Stimulated activated CD4-positive, alpha-beta T cell treated with anti-CD3 and anti-CD28 coated beads, Interleukin-4, amount 100 ng/mL, for 4 hours (primary cell): Measurements from ENCODE around the gene COL4A6.
"Not testable (repeated sequence)": the region's sequence is repeated elsewhere in the genome, so short reads cannot be mapped to it uniquely, and the experiment has no call there.

Source experiments
- DNase-seq, 2 experiments: peaks; one replicate each; pipeline ENCODE4 v3.0.0-alpha.2; 2020

Gene COL4A6

DNA sequence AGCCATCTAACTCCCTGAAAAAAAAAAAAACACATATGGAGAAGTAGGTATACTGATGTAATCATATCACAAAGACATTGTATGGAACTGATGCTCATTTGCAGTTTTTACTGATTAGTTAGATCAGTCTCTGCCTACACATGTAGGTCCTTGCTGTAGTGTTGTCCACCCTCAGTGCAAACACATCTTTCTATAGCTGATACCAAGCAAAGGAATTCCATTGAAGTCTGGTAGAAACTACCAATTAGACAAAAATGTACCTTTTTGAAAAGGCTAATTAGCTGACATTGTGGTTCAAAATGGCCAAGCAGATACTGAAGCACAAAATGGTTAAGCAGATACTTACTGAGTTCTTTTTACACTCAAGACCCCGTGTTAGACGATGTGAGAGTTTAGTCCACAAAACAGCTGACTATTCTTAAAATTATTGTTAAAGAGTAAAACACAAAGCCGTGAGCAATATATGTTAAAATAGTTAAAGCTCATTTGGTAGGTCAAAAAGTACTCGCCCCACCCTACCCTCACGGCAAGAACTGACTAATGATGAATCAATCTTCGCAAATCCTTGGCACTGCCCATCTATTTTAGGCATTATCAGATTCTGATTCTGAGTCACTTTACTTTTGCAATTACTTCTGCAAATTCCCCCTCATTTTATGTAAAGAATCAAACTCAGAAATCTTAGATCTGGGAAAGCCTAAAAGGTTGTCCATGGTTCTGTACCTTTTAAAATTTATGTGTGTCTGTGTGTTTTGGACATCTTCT is 40.4 kb downstream of the COL4A6 start:
- DNase-seq, result no peak

DNA sequence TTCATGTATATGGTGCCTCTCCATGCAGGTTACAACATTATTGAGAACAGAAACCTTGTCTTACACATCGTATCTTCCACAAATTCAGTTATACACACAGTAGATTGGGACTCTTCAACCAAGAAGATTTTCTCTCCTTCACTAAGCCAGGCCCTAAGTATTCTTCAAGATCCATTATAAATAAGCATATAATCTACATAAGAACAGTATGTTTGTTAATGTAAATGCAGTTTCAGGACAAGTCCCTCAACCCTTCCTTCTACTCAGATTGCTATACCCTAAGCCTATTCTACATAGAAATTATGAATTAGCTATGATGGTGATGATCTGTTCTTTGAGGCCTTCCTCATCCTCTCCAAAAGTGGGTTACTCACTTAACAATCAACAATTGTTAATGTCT is 41.2 kb downstream of the COL4A6 start:
- no peak for DNase-seq

DNA sequence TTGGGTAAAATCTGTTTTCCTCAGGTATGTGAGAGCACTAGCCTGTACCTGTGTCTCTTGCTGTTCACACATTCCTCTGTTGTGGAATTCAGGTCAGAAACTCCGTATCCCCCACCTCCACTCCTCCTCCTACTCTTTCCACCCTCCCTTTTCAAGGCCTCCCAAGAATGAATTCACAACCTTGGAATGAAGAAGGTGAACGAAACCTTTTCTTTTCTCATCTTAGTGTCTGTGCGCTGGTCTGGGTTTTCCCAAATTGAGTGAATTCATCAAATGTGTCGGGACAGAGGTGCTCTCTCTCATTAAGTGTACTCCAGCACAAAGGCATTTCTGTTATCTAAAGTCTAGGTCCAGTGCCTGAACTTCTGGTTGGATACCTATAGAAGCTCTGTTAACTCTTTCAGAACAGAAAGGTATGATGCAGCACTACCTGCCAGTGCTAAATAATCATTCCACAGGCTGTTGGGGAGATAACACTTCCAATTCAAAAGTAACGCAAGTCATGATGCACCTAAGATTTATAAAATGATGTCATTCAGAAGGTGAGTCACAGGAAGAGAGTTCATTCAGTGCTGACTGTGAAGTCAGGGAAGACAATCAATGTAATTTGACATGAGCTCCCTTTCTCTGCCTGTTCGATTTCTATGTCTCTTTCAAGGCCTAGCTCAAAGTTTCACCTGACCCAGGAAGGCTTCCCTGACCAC is 41.9 kb downstream of the COL4A6 start:
- no peak for DNase-seq

DNA sequence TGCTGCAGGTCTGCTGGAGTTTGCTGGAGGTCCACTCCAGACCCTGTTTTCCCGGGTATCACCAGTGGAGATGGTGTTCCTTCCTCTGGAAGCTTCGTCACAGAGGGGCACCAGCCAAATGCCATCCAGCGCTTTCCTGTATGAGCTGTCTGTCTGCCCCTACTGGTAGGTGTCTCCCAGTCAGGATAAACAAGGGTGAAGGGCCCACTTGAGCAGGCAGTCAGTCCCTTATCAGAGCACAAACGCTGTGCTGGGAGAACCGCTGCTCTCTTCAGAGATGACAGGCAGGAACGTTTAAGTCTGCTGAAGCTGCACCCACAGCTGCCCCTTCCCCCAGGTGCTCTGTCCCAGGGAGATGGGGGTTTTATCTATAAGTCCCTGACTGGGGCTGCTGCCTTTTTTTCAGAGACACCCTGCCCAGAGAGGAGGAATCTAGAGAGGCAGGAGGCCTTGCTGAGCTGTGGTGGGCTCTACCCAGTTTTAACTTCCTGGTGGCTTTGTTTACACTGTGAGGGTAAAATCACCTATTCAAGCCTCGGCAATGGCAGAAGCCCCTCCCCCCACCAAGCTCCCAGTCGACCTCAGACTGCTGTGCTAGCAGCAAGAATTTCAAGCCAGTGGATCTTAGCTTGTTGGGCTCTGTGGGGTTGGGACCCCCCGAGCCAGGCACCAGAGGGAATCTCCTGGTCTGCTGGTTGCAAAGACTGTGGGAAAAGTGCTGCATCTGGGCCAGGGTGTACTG is 47.1 kb downstream of the COL4A6 start:
- DNase-seq, result not testable (repeated sequence)

DNA sequence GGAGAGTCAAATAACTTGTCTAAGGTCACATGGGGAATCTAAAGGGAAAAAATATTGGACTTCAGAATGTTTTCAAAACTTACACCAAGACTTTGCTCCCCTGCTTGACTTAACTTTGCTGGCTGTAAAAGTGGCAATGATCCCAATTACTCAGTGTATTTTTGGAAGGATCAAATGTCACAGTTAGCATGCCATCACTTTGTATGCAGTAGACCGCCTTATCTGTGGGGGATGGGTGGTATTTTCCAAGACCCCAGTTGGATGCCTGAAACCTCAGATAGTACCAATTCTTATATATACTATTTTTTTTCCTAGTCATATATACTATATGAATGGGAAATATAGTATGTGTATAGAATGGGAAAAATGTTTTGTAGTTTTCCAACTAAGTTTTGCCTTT is 53.4 kb downstream of the COL4A6 start:
- no peak for DNase-seq

DNA sequence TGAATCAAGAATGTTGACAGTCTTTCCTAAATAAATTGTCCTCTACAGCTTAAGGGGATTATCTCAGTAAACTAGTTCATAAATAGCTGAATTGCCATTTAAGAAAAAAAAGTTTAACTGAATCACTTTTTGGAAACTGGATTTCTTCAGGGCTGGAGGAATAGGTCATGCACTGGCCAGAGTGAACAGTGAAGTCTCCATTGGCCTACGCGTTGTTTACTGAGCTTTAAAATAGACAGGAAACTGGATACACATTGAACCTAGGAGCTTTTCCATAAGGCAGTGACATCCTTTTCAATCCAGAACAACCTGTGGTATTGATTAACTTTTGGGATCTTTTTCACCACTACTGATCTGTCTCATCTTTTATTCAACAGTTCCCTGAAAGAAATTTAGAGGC is 58.0 kb downstream of the COL4A6 start:
- no peak for DNase-seq

DNA sequence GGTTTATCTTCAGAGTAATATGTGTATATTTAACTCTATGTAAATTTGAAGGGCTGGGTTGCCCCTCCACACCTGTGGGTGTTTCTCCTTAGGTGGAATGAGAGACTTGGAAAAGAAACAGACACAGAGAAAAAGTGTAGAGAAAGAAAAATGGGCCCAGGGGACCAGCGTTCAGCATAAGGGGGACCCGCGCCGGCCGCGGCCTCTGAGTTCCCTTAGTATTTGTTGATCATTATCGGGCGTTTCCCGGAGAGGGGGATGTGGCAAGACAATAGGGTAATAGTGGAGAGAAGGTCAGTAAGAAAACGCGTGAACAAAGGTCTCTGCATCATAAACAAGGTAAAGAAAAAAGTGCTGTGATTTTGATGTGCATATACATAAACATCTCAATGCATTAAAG is 61.4 kb downstream of the COL4A6 start:
- DNase-seq, result not testable (repeated sequence)

DNA sequence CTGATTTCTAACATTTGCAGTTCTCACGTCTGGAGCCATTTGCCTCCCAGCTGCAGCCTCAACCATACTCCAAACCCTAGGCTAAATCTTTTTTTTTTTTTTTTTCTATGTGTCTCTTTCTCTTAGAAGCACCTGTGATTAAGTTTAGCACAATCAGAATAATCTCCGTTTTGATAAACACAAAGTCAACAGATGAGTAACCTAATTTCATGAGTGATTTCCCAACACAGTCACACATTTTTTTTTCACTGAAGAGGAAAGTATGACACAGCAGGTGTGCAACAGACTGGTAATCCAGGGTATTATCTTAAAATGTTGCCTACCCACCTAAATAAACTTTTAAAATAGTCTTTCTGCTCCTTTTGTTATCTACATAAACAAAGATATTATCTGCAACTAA is 62.6 kb downstream of the COL4A6 start:
- not testable (repeated sequence) for DNase-seq

DNA sequence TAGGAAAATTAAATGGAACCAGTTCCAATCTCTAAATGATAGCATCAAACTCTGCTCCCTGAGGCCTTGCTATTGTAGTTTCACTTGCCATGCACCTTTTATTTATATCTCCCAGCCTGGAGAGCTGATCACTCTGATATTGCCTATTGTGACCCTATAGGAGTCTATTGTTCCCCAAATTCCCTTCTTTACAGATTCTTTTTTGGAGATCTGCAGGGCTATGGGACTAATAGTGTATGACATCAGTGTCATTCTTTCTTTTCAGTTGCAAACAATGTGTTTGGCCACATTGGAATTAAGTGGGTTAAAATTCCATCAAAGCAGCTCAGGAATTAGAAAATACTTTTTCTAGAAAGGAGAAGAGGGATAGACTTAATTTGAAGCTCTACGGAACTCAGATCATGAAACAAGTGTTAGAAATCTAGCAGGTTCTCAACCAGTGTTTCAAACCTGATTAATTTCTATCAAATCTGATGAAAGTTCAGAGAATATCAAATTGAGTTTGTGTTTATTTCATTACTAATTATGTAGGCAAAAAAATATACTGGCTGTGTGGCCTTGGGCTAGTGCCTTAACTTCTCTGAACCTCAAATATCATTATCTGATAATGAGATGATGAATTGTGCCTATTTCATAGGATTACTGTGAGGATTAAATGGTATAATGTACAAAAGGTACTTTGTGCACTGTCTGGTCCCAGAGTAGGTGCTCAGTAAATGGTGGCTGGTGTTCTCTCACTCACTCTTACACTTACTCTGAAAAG is 71.4 kb downstream of the COL4A6 start:
- DNase-seq, result no peak

DNA sequence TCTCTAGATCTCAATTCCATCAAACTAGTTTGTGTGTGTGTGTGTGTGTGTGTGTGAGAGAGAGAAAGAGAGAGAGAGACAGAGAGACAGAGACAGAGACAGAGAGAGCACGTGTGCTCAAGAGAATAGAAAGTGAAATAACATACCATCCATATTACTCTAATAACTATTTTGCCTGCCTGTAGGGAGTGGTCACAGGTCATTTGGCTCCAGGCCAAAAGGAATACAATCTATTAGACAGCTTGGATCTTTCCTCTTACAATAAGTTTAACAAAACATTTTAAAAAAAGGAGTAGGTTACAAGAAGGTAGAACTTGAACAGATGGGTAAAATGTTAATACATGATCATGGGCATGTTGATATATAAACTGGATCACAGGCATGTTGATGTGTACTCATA is 76.2 kb downstream of the COL4A6 start:
- no peak for DNase-seq

DNA sequence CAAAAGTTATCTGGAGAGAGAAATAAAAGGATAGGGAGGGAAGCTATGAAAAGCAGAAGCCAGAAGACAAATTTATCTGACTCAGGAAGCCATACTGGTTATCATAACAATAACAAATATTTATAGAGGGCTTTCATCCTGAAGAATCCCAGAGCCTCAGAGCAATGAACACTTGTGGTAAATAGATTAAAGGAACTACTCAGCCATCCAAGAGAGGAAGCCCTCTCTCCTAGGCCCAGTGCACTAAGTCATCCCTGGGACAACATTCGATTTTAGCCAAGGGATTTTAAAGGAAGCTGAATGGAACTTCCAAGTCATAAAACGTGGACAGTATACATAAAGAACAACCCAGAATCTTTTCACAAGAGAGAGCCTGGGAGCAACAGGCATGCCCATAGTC is 76.9 kb downstream of the COL4A6 start:
- DNase-seq, result no peak

DNA sequence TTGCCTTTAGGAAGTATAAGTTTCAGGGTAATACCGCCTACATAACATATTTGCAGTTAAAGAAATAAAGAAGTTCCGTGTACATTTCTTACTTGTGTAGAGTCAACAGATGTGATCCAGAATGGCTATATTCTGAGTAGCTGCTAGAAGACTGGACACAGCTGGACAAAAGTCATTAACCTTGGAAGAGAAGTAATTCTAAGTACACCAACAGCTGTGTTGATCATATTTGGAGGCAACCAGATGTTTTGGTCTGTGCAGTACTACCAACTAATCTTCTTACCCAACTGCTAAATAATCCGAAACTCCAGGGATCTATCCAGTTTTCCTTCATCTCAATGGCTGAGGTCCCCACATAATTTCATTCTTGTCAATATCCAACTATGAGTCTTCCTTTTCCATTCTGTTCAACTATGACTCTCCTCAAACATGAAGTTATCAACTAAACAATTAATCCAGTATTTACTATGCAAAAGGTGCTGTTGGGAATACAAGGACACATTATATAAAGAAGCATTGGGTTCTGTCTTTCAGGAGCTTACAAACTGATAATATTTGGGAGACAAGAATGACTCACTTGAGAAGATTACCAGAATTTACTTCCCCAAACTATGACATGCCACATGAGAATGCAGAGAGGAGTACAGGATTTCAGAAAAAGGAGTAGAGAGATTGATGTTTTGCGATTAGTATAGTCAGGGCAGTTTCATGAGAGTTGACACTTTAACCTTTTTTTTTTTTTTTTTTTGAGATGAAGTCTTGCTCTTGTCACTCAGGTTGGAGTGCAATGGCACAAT is 78.2 kb downstream of the COL4A6 start:
- no peak for DNase-seq

DNA sequence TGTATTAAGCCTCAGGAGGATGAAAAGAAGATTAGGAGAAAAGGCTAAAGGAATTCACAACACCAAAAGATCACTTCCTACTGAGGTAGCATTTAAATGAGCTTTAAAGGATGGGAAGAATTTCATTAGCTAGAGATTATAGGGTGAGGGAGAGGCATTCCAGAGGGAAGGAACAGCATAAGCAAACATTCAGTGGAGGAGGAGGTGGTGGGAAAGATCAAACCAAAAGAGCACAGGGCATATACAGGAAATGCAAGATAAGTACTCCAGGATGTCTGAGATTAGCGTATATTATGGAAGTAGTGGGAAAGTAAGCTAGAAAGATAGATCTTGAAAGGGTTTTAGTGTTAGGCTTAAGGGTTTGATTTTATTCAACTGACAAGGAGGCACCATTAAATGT is 84.8 kb downstream of the COL4A6 start:
- DNase-seq, result no peak

DNA sequence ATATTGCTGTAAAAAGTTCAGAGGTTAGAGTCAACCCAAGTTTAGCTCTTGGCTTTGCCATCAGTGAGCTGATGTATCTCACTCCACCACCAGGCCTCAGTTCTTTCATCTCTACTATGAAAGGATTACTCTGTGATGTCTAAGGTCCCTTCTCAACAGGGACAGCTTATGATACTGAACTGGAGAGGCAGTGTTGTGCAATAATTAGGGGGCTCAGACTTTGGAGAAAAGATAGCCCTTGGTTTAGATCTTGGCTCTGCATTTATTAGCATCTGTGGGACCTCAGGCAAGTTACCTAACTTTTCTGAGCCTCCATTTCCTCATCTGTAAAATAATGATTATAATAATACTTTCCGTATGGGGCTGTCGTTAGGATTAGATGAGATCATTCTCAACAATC is 89.0 kb downstream of the COL4A6 start:
- no peak for DNase-seq

DNA sequence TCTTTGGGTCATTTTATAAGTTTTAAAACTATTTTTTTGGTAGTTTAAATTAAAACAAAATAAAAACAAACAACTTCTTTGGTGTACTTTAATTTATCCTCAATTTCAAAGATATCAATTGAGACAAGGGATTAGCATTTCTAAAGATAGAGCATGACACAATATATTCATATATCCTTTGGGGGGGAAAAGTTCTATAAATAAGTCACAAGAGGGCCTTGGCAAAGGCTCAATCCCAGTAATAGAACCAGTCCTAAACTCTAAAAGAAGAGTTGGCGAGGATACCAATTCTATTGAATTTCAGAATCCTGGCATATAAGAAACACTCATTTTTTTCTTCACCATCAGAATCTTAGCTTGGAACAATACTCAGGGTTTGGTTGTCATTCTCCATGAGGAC is 89.7 kb downstream of the COL4A6 start:
- no peak for DNase-seq

DNA sequence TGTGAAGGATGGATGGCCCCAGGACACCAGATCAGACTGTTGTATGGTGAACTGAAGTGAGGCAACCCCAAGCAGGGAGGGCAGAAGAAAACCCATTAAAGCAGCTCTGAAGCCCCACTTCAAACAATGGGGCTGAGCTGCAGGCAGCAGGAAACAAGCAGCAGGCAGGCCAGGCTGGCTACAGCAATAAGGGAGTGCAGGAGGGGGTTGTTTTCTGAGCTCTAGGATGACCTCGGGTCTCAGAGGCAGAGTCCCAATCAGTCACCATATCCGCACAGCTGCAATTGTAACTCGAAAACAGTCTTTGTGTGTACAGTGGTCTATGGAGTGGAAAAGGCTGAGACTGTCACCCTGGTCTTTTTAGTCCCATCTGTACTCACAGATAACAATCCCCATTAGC is 90.4 kb downstream of the COL4A6 start:
- no peak for DNase-seq

DNA sequence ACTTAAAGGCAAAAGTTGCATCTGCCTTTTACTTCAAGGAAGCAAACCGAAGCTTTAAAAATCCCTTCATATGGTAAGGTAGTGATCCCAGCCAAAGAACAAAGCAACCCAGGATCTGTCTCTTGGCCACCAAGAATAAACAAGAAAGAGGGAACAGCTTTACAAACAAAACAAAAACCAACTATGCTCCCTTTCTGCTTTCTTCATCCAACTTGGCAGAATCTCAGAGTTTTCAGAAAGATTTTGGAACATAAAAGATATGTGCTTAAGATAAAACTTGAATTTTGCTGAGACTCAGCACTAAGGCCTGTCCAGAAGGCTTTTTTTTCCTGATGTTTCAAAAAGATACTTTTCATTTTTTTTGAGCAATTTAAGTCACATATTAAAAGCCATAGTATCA is 94.0 kb downstream of the COL4A6 start:
- no peak for DNase-seq

DNA sequence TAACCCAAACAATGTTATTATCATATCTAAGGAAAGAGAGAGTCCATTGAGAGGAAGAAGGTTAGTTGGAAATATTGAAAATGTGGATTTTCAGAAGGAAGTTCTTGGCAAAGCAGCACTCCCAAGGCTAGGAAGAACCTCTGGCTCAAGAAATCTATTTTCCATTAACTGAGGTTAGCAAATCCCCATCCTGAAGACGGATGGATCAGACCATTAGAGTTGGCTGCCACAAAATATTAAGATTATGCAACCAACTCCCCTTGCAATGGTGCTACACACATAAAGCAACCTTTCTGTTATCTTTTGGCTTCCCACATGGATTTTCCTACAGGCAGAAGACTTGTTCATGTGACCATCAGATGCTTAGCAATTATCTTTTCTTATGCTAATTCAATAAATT is 96.3 kb downstream of the COL4A6 start:
- no peak for DNase-seq

DNA sequence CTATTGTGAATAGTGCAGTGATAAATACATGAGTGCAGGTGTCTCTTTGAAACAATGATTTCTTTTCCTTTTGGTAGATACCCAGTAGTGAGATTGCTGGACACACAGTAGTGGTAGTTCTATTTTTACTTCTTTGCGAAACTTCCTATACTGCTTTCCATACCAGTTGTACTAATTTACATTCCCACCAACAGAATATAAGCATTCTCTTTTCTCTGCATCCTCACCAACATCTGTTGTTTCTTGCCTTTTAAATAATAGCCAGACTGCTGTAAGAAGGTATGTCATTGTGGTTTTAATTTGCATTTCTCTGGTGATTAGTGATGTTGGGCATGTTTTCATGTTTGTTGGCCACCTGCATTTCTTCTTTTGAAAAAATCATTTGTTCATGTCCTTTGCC is 105.9 kb downstream of the COL4A6 start:
- no peak for DNase-seq

DNA sequence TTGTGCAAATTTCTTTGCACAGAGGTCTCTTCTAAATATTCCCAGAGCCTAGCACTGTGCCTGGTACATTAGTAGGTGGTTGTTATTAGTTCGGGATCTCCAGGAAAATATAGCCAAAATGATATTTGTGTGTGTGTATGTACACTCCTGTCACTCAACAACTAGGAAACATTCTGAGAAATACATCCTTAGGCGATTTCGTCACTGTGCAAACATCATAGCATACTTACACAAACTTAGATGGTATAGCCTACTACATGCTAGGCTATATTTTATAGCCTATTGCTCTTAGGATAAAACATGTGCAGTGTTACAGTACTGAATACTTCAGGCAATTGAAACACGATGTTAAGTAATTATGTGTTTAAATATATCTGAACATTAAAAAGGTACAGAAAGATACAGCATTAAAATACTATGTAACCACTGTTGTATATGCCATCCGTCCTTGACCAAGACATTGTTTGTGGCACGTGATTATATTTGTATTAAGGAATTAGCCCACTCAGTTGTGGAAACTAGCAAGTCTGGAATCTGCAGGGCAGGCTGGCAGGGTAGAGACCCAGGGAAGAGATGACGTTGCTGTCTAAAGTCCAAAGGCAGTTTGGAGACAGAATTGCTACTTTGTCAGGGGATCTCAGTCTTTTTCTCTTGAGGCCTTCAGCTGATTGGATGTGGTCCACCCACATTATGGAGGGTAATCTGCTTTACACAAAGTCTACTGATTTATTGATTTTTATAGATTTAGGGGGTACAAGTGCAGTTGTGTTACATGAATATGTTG is 106.9 kb downstream of the COL4A6 start:
- no peak for DNase-seq

DNA sequence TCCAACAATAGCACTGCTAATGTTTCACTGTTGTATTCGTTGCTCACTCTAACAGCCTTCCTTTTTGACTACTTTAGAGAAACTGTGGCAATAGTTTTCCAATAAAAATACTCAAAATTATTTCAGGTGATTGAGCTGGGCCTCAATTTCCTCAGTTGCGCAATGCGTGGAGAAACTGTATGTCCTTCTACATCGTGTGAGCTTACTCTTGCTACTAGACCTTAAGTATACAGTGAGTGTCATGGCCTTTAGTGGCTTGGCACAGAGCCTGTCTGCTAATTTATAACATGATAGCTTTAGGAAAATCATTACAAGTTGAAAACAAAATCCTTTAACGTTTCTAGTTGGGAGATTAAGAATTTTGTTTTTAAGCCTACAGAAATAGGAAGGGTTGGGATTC is 114.5 kb downstream of the COL4A6 start:
- DNase-seq, result no peak

DNA sequence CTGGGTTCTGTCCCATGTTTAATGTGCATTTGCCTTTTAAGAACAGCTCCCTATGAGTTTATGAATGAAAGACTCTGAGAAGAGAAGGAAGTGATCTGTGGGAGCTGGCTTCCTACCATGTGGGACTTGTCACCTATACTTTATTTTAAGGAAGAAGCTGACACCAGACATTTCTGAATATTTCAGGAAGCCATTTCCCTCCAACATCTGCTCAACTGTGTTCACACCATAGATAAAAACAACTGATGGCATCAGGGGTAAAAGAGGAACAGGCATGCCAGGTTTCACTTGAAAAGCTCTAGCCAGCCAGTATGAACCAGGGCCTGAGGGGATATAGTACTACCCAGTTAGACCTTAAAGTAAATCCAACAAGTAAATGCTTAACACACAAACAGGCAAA is 116.0 kb downstream of the COL4A6 start:
- DNase-seq, result no peak
